Endodermal cell (in vitro differentiated cells): ENCODE results near the gene CYBB. TPM values are rescaled to one million over a fixed set of nuclear protein-coding genes. Genes with fewer than 3 reads are reported as not detected.

Experiments used
- DNase-seq: peaks from one replicate; pipeline ENCODE4 v3.0.0-alpha.2; 2017
- H3K27ac ChIP-seq: 2 replicates; pipeline ENCODE4 v1.5.1; 2013; ENCODE audit warnings: mild to moderate bottlenecking, low read depth, low read length, moderate library complexity
- H3K27me3 ChIP-seq: 2 replicates; pipeline ENCODE4 v1.6.1; 2013; ENCODE audit warnings: mild to moderate bottlenecking, low read length, moderate library complexity; ENCODE audit not compliant: insufficient read depth, control insufficient read depth, poor library complexity, severe bottlenecking
- H3K36me3 ChIP-seq: 2 replicates; pipeline ENCODE4 v1.7.0; 2013; ENCODE audit warnings: mild to moderate bottlenecking, low read length, moderate library complexity; ENCODE audit not compliant: control insufficient read depth, insufficient read depth
- H3K4me1 ChIP-seq: one replicate; pipeline ENCODE4 v1.7.0; 2013; ENCODE audit warnings: low read length; ENCODE audit not compliant: control insufficient read depth, insufficient read depth
- H3K4me3 ChIP-seq: 2 replicates; pipeline ENCODE4 v1.5.1; 2013; ENCODE audit warnings: mild to moderate bottlenecking, low read length, moderate library complexity
- H3K9ac ChIP-seq: 2 replicates; pipeline ENCODE4 v1.6.1; 2013; ENCODE audit warnings: mild to moderate bottlenecking, low read length, moderate library complexity; ENCODE audit not compliant: poor library complexity, severe bottlenecking; ENCODE audit errors: extremely low read depth
- H3K9me3 ChIP-seq: 2 replicates; pipeline ENCODE4 v1.6.1; 2013; ENCODE audit warnings: mild to moderate bottlenecking, low read length, moderate library complexity; ENCODE audit not compliant: control insufficient read depth
- H3K27ac Mint-ChIP-seq: 2 replicates; pipeline ENCODE4 v1.8.0; 2020; ENCODE audit warnings: mixed read lengths
- H3K27me3 Mint-ChIP-seq: 2 replicates; pipeline ENCODE4 v1.8.0; 2021; ENCODE audit warnings: mild to moderate bottlenecking, mixed read lengths; ENCODE audit not compliant: insufficient read depth
- H3K36me3 Mint-ChIP-seq: 2 replicates; pipeline ENCODE4 v1.8.0; 2020; ENCODE audit warnings: low read depth, mixed read lengths
- H3K4me1 Mint-ChIP-seq: 2 replicates; pipeline ENCODE4 v1.8.0; 2020; ENCODE audit warnings: mixed read lengths
- H3K4me3 Mint-ChIP-seq: 2 replicates; pipeline ENCODE4 v1.8.0; 2020; ENCODE audit warnings: mild to moderate bottlenecking, moderate library complexity, mixed read lengths
- H3K9me3 Mint-ChIP-seq: 2 replicates; pipeline ENCODE4 v1.8.0; 2020; ENCODE audit warnings: mild to moderate bottlenecking, mixed read lengths
- total RNA-seq, 2 donors: library from RNA; stranded (reverse); fragmentation: NEBNext Ultra II Directional in 1 of 2; extraction: Animal tissue kit (Norgen Biotek cat#: 25700) in 1 of 2; gene quantifications; 2 replicates in 1 of 2; 3 replicates in 1 of 2; pipeline ENCODE4 v1.2.1, GENCODE V29; 2021
- TF ChIP-seq, protein P1 (sequence below): fragments of 200-600 bp; sonication (generic); conservative IDR thresholded peaks from 2 replicates; pipeline ENCODE4 v1.5.0; 2021; ENCODE audit warnings: antibody characterized with exemption, mild to moderate bottlenecking

Gene CYBB
- total RNA-seq, 2 donors from 2014 or later = not detected

DNA sequence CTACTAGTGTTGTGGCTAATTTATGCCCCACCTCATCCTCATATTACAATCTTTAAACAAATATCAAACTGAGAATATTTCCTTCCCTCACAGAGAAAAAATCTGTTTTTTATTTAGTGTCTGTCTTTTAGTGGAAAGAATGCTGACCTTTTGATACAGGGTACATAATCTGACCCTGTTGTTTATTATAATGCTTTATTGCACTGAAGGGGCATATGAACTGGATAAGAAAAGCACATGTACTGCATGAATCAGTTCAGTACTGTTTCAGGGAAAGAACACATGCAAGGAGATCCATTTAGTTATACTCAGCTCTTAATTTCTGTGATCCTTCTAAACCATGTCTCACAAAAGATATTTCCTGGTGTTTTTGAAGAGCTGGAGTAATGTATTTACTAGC, 83.0 kb downstream of the CYBB start:
- no peaks in the 10 kb centered on the region for H3K36me3 ChIP-seq
- DNase-seq = no peak
- H3K4me1 Mint-ChIP-seq = peaks cover 20% of the 10 kb centered on the region
- H3K9me3 Mint-ChIP-seq = peaks cover 39% of the 10 kb centered on the region
- H3K27ac Mint-ChIP-seq = no peak overlapping the region
- H3K4me3 ChIP-seq = no peak overlapping the region
- H3K9me3 ChIP-seq = no peaks in the 10 kb centered on the region
- no peaks in the 10 kb centered on the region for H3K27me3 ChIP-seq
- no peaks in the 10 kb centered on the region for H3K4me1 ChIP-seq
- peaks cover 6% of the 10 kb centered on the region for H3K36me3 Mint-ChIP-seq
- H3K27me3 Mint-ChIP-seq = no peaks in the 10 kb centered on the region
- no peak overlapping the region for H3K9ac ChIP-seq
- no peak overlapping the region for H3K4me3 Mint-ChIP-seq
- no peak overlapping the region for H3K27ac ChIP-seq
- TF ChIP-seq, protein P1, sequence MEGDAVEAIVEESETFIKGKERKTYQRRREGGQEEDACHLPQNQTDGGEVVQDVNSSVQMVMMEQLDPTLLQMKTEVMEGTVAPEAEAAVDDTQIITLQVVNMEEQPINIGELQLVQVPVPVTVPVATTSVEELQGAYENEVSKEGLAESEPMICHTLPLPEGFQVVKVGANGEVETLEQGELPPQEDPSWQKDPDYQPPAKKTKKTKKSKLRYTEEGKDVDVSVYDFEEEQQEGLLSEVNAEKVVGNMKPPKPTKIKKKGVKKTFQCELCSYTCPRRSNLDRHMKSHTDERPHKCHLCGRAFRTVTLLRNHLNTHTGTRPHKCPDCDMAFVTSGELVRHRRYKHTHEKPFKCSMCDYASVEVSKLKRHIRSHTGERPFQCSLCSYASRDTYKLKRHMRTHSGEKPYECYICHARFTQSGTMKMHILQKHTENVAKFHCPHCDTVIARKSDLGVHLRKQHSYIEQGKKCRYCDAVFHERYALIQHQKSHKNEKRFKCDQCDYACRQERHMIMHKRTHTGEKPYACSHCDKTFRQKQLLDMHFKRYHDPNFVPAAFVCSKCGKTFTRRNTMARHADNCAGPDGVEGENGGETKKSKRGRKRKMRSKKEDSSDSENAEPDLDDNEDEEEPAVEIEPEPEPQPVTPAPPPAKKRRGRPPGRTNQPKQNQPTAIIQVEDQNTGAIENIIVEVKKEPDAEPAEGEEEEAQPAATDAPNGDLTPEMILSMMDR = no peak

Other genes starting within 250 kb of the CYBB start
- under 1 TPM; 0.07 to 0.11 TPM for gene LANCL3, start 208.4 kb upstream of the CYBB start, total RNA-seq
- under 1 TPM; 0.13 to 0.49 TPM for gene XK, start 94.3 kb upstream of the CYBB start, total RNA-seq
- gene DYNLT3, start 67.5 kb downstream of the CYBB start, total RNA-seq = 10 to 100 TPM; 14.3 to 15.4 TPM
- gene SYTL5, start 226.5 kb downstream of the CYBB start, total RNA-seq = 1 to 10 TPM; 8.1 to 8.6 TPM